Prostate gland (tissue), 2 donors: ENCODE data around the gene ZNF785.

Experiments used
- POLR2A ChIP-seq: fragments of 450-650 bp; IDR thresholded peaks from one replicate; pipeline ENCODE4 v1.6.1; 2016; ENCODE audit warnings: antibody characterized with exemption, mild to moderate bottlenecking
- POLR2AphosphoS5 ChIP-seq: sonication (generic); formaldehyde crosslinking; IDR thresholded peaks from one replicate; pipeline ENCODE4 v1.6.1; 2017; ENCODE audit warnings: antibody characterized with exemption
- TF ChIP-seq, protein P1 (sequence below), 4 experiments: fragments of 200-600 bp in 2 of 4; fragments of 450-650 bp in 2 of 4; sonication (generic) in 2 of 4; IDR thresholded peaks; 1 replicate in 3 of 4; 2 replicates in 1 of 4; pipeline ENCODE4 v1.5.1; 2016 to 2019; ENCODE audit warnings: antibody characterized with exemption in 4 of 4, mild to moderate bottlenecking in 2 of 4, moderate library complexity in 2 of 4

DNA sequence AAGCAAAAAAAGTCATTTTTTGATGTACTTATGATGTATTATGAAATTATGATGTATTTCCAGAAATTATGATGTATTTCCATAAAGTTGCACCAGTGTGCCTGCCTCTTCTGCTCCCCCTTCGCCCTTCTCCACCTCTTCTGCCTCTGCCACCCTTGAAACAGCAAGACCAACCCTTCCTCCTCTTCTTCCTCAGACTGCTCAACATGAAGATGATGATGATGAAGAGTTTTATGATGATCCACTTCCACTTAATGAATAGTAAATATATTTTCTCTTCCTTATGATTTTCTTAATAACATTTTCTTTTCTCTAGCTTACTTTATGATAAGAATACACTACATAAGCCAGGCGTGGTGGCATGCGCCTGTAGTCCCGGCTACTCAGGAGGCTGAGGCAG, 7.4 kb upstream of the ZNF785 start:
- TF ChIP-seq, protein P1, sequence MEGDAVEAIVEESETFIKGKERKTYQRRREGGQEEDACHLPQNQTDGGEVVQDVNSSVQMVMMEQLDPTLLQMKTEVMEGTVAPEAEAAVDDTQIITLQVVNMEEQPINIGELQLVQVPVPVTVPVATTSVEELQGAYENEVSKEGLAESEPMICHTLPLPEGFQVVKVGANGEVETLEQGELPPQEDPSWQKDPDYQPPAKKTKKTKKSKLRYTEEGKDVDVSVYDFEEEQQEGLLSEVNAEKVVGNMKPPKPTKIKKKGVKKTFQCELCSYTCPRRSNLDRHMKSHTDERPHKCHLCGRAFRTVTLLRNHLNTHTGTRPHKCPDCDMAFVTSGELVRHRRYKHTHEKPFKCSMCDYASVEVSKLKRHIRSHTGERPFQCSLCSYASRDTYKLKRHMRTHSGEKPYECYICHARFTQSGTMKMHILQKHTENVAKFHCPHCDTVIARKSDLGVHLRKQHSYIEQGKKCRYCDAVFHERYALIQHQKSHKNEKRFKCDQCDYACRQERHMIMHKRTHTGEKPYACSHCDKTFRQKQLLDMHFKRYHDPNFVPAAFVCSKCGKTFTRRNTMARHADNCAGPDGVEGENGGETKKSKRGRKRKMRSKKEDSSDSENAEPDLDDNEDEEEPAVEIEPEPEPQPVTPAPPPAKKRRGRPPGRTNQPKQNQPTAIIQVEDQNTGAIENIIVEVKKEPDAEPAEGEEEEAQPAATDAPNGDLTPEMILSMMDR (IDR thresholded peaks at IDR 0.05), result no peak
- no peak for TF ChIP-seq POLR2AphosphoS5
- no peak for TF ChIP-seq POLR2A
